LNCaP clone FGC (cell line): ENCODE results near the gene FHDC1.

ENCODE experiments used
- DNase-seq: peaks from one replicate; pipeline ENCODE4 v3.0.0-alpha.2; 2011; ENCODE audit warnings: low read depth
- H3K4me3 ChIP-seq: 2 replicates; pipeline ENCODE4 v1.5.1; 2011; ENCODE audit warnings: mild to moderate bottlenecking, low read depth, low read length, control low read depth
- TF ChIP-seq, protein P1 (sequence below): IDR thresholded peaks from 2 replicates; pipeline ENCODE4 v1.5.1; 2012; ENCODE audit warnings: mild to moderate bottlenecking; ENCODE audit not compliant: control insufficient read depth, insufficient read depth; ENCODE audit errors: extremely low read depth

FHDC1 gene

DNA sequence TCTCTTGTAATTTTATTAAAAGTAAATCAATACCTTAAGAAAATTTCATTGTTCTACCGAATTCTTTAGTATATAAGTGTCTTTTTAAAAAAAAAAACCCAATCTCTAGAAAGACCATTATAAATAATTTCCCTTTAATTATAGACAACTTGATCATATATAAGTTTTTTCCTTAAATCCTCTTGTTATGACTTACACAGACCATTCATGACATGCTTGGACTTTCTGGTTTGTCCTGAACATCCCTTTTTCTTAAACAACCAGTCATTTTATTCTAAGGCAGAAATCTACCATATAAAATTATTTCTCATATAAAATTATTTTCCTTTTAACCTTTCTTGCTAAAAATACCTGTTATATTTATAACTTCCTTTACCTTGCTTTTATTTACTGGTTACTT lies 15.4 kb upstream of the FHDC1 start:
- DNase-seq, result no peak
- H3K4me3 ChIP-seq, result no peak overlapping the region
- TF ChIP-seq, protein P1, sequence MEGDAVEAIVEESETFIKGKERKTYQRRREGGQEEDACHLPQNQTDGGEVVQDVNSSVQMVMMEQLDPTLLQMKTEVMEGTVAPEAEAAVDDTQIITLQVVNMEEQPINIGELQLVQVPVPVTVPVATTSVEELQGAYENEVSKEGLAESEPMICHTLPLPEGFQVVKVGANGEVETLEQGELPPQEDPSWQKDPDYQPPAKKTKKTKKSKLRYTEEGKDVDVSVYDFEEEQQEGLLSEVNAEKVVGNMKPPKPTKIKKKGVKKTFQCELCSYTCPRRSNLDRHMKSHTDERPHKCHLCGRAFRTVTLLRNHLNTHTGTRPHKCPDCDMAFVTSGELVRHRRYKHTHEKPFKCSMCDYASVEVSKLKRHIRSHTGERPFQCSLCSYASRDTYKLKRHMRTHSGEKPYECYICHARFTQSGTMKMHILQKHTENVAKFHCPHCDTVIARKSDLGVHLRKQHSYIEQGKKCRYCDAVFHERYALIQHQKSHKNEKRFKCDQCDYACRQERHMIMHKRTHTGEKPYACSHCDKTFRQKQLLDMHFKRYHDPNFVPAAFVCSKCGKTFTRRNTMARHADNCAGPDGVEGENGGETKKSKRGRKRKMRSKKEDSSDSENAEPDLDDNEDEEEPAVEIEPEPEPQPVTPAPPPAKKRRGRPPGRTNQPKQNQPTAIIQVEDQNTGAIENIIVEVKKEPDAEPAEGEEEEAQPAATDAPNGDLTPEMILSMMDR, result no peak

- no peak for DNase-seq
- TF ChIP-seq, protein P1, result no peak
- no peak overlapping the region for H3K4me3 ChIP-seq
Measured at GRCh38 chr4:152921284-152921683, 14.8 kb upstream of the FHDC1 start.

DNA sequence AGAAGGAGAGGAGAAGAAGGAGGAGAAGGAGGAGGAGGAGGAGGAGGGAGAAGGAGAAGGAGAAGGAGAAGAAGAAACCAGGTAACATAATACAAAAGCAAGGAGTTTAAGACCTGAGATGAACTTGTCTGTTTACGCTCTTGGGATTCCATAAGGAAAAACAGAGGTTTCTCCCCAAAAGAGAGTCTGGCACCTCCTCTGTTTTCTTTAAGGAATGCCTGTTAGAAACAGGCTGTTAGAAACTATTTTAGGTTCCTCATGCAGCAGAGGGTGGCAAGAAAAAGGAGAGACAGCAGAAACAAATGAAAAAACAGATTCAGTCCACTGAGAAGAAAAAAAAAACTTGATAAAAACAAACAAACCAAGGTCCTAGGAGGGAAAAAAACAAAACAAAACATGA lies 10.3 kb upstream of the FHDC1 start:
- no peak for DNase-seq
- TF ChIP-seq, protein P1, result no peak

DNA sequence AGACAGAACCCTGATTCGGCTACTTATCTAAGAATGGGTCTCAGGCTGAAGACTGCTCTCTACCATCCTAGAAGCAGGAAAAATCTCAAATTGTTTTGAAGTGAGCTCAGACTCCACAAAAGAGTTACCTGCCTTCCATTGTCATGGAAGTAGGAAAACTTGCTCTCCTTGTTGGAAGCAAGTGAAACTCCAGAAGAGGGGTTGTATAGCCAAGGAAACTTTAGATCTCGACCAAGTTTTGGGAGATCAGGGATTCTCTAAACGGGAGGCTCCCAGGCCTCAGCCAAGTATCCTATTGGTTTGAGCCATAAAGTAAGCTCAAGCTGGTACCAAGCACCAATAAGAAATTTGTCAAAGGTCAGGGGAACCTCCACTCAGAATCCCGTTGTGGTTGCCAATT lies 9.2 kb upstream of the FHDC1 start:
- no peak overlapping the region for H3K4me3 ChIP-seq
- DNase-seq, result no peak
- TF ChIP-seq, protein P1, result no peak

More for the DNA sequence above, 10.3 kb upstream of the FHDC1 start:
- no peak overlapping the region for H3K4me3 ChIP-seq

- TF ChIP-seq, protein P1, result no peak
- H3K4me3 ChIP-seq, result no peak overlapping the region
- DNase-seq, result no peak
Measured at GRCh38 chr4:152927737-152928136, 8.4 kb upstream of the FHDC1 start.

DNA sequence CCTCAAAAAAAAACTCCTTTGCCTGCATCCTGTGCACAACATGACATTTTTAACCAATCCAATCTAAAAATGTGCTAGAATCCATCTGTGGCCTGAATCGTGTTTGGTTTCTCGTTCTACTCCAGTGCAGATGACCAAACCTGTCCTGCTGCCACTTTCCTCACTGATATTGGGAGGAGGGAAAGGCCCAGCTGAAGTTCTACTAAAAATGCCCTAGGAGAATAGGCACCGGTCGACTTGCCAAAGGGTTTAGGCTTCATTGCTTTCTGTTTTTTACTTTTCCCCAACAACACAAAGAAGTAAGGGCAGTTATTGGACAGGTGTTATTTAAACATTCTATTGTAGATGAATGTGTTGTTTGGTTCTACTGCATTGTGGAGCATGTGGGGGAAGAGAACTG lies 7.8 kb upstream of the FHDC1 start:
- TF ChIP-seq, protein P1, result no peak
- no peak for DNase-seq
- H3K4me3 ChIP-seq, result no peak overlapping the region

DNA sequence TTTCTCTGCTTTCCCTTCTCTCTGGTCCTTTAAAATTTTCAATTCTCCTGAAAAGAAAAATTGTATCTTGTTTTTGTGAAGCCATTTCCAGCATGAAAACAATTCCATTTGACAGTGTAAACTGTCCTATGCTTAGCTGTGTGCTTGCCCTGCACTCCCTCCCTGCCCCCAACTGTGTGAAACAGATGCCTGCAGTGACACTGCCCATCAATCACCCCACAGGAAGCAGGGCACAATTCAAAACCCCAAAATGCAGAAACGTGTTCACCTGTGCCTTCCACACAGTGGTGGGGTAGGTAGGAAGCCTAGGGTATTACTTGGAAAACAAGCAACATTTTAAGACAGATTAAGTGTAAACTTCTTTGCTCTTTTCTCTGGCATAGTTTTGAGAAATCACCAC lies 6.2 kb upstream of the FHDC1 start:
- DNase-seq, result no peak
- H3K4me3 ChIP-seq, result no peak overlapping the region

More for the DNA sequence above, 6.2 kb upstream of the FHDC1 start:
- TF ChIP-seq, protein P1, result no peak
